GM18517 (cell line): ENCODE measurements around the gene KCNIP4.

Experiments
- ATAC-seq: cut with Tn5 transposase; IDR thresholded peaks from one replicate; pipeline ENCODE4 v1.9.1; 2021; ENCODE audit warnings: mild to moderate bottlenecking, moderate library complexity; ENCODE audit not compliant: unreplicated experiment

KCNIP4 gene

DNA sequence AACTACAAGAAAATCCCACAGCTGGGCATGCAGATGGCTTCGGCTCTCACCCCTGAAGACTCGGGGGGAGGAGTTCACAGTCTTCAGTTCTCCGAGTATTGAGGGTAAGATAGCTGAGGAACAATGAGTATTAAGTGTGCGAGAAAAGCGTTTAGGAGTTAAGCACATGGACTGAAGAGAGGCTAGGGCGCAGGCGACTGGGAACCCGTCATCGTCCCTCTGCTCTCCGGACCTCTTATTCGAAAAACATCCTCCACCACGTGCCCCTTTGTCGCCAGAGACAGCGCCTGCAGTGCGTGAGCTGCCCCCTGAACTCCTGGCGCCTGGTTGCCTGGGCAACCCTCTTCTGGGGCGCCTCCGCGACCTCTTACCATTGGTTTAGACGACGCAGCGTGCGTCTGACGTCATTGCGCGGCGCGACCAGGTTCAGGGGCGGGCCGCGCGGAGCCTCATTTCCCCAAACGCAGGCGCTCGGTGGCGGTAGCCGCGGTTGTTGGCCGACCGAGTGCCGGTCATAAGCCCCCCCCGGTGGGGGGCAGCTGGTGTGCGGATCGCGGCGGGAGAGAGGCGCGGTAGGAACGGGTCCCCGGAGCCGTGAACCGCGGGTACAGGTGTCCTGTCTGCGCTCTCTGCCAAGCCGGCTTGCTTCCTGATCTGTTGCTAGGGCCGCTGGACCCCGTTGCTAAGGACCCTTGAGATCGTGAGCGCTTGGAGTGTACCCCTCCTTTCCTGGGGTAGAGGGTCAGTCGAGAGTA lies 1248.4 kb downstream of the KCNIP4 start, which contains the start of gene PACRGL:
TSS of gene PACRGL (plus strand) at position 452 of the 755 bp plus-strand sequence. CDS start 4,024 bp downstream, outside the sequence.
- ATAC-seq: peak; percentile 99

DNA sequence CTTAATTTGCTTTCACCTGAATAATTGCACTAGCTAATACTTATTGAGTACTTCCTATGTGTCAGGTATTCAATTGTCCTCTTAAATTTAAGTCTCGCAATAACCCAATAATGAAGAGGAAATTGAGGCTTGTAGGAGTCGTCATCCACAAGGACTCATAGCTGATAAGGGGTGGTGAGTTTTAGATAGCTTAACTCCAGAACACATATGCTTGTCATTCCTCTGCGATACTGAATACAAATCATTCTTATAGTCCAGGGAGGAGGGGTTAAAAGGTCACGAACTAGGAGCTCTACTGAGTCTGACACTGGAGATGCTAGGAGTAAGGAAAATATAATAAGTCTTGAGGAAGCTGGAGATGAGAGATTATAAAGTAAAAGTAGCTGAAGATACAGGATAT lies 1249.8 kb downstream of the KCNIP4 start:
- no peak for ATAC-seq

- ATAC-seq: no peak
These were observed 1250.2 kb downstream of the KCNIP4 start for GRCh38 chr4:20698382-20698781.

DNA sequence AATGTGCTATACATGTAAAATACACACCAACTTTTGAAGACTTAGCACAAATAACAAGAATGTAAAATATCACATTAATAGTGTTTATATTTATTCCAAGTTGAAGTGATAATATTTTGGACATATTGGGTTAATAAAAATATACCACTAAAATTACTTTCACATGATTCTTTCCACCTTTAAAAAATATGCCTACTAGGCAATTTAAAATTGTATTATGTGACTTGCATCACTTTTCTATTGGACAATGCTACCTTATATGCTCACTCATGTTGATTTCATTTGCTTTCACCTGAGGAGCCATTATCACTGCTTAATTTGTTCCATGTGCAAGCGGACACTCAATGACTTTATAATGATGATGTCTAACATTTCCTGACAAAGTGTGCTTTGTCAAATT lies 1251.8 kb downstream of the KCNIP4 start:
- ATAC-seq: no peak

GRCh38 chr4:20687864-20688263 lies 1260.7 kb downstream of the KCNIP4 start:
- no peak for ATAC-seq

- peak; percentile 65 for ATAC-seq
These were observed 1263.5 kb downstream of the KCNIP4 start for GRCh38 chr4:20684852-20685763.

DNA sequence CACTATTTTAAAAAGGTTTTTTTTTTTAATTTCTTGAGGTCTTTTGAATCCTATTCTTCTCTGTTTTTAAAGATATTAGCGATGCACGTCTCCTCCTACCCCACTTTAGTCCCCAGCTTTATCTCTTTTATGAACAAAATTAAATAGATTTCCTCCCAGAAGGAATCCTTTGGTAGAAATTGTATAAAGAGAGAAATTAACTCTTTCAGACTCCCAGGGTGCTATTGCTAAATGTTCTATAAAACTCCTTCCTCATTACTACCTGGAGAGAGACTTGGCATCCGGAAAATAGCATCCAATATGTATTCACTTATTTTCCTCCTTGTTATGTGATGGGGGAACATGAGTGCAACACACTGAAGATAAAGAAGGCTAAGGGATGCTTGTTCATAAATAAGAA lies 1264.8 kb downstream of the KCNIP4 start:
- ATAC-seq: no peak

DNA sequence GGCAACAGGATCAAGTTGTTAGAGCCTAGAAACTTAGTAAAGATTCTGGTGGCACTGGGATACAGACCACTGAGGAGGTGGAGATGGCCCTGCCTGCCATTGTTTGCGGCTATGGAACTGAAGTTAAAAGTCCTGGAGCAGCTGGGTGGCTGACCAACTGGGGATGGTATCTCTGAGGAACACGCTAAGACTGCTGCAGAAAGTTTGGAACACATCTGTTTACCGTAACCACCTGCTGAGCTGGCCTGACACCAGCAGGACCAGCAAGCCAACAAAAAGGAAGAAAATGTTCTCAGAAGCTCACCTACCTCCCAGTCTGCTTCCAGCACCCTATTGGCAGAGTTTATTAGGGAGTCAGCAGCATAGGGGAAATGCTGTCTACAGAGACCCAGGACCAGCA lies 1265.7 kb downstream of the KCNIP4 start:
- no peak for ATAC-seq

GRCh38 chr4:20681271-20681670 lies 1267.3 kb downstream of the KCNIP4 start:
- ATAC-seq: no peak

DNA sequence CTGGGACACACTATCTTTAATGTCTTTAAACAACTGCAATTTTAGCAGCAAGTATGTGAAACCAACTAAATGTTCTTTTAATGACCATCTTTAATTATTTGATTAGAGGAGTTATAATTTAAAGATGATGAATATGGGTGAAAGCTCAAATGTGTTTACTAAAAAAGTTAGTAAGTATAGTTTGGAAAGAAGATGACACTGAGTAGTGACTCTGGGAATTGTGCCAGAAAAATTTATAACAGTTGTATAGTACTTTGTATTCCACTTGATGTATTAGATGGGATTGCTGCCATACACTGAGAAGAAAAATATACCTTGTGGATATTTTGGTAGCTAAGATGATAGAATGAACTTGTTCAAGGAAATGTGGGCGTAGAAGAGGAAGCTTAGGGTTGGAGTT lies 1267.8 kb downstream of the KCNIP4 start:
- no peak for ATAC-seq

- ATAC-seq: no peak
These were observed 1268.6 kb downstream of the KCNIP4 start for GRCh38 chr4:20679951-20680350.
